ENCODE data around the gene PAX2.

PAX2 gene

GRCh38 chr10:100725869-100726426, 19.4 kb upstream of the PAX2 start:
- peaks cover 100% of the 10 kb centered on the region for H3K27me3 ChIP-seq (ENCODE audit: insufficient read depth, low read length)
- no peak overlapping the region for H3K9ac ChIP-seq (ENCODE audit: low read depth, low read length)
- no peak overlapping the region for H3K27ac ChIP-seq (ENCODE audit: low read depth, low read length)
- no peaks in the 10 kb centered on the region for H3K36me3 ChIP-seq (ENCODE audit: insufficient read depth, low read length)
- H3K9me3 ChIP-seq (ENCODE audit: insufficient read depth, low read depth, low read length) = no peaks in the 10 kb centered on the region
- WGBS = 70% methylated on average over 1 of the region's 2 CpGs
- peaks cover 4% of the 10 kb centered on the region for H3K4me1 ChIP-seq (ENCODE audit: insufficient read depth, low read length)
- H3K4me3 ChIP-seq (ENCODE audit: low read length) = no peak overlapping the region

- H3K27me3 ChIP-seq (ENCODE audit: insufficient read depth, low read length) = peaks cover 100% of the 10 kb centered on the region
- no peaks in the 10 kb centered on the region for H3K9me3 ChIP-seq (ENCODE audit: insufficient read depth, low read depth, low read length)
- H3K27ac ChIP-seq (ENCODE audit: low read depth, low read length) = no peak overlapping the region
- no peak overlapping the region for H3K9ac ChIP-seq (ENCODE audit: low read depth, low read length)
- H3K4me1 ChIP-seq (ENCODE audit: insufficient read depth, low read length) = peaks cover 18% of the 10 kb centered on the region
- H3K4me3 ChIP-seq (ENCODE audit: low read length) = no peak overlapping the region
- no peaks in the 10 kb centered on the region for H3K36me3 ChIP-seq (ENCODE audit: insufficient read depth, low read length)
Observed at GRCh38 chr10:100727808-100728207, 17.6 kb upstream of the PAX2 start.

- Histone ChIP-seq H3K9me3 (ENCODE audit: insufficient read depth, low read depth, low read length) (no peaks in the 10 kb centered on the region), H3K27me3 (ENCODE audit: insufficient read depth, low read length) (peaks cover 100% of the 10 kb centered on the region)
- WGBS = 3% methylated on average over 43 of the region's 44 CpGs
Observed at GRCh38 chr10:100728928-100729861, 16.2 kb upstream of the PAX2 start.

GRCh38 chr10:100729862-100730724, 15.3 kb upstream of the PAX2 start:
- peaks cover 100% of the 10 kb centered on the region for H3K27me3 ChIP-seq (ENCODE audit: insufficient read depth, low read length)
- no peak overlapping the region for H3K27ac ChIP-seq (ENCODE audit: low read depth, low read length)
- under 1% methylated on average over 68 of the region's 68 CpGs for WGBS
- peaks cover 18% of the 10 kb centered on the region for H3K4me1 ChIP-seq (ENCODE audit: insufficient read depth, low read length)
- H3K9me3 ChIP-seq (ENCODE audit: insufficient read depth, low read depth, low read length) = no peaks in the 10 kb centered on the region
- no peaks in the 10 kb centered on the region for H3K36me3 ChIP-seq (ENCODE audit: insufficient read depth, low read length)
- no peak overlapping the region for H3K9ac ChIP-seq (ENCODE audit: low read depth, low read length)
- no peak overlapping the region for H3K4me3 ChIP-seq (ENCODE audit: low read length)

More at GRCh38 chr10:100728928-100729861, 16.2 kb upstream of the PAX2 start:
- Histone ChIP-seq H3K4me1 (ENCODE audit: insufficient read depth, low read length) (peaks cover 18% of the 10 kb centered on the region), H3K27ac (ENCODE audit: low read depth, low read length) (no peak overlapping the region), H3K36me3 (ENCODE audit: insufficient read depth, low read length) (no peaks in the 10 kb centered on the region), H3K4me3 (ENCODE audit: low read length) (no peak overlapping the region), H3K9ac (ENCODE audit: low read depth, low read length) (no peak overlapping the region)

- Histone ChIP-seq H3K9me3 (ENCODE audit: insufficient read depth, low read depth, low read length) (no peaks in the 10 kb centered on the region), H3K27me3 (ENCODE audit: insufficient read depth, low read length) (peaks cover 100% of the 10 kb centered on the region), H3K36me3 (ENCODE audit: insufficient read depth, low read length) (no peaks in the 10 kb centered on the region), H3K4me1 (ENCODE audit: insufficient read depth, low read length) (peaks cover 18% of the 10 kb centered on the region), H3K9ac (ENCODE audit: low read depth, low read length) (no peak overlapping the region), H3K27ac (ENCODE audit: low read depth, low read length) (no peak overlapping the region), H3K4me3 (ENCODE audit: low read length) (no peak overlapping the region)
- 2% methylated on average over 49 of the region's 49 CpGs for WGBS
Observed at GRCh38 chr10:100730725-100731406, 14.5 kb upstream of the PAX2 start.

- peaks cover 100% of the 10 kb centered on the region for H3K27me3 ChIP-seq (ENCODE audit: insufficient read depth, low read length)
- no peak overlapping the region for H3K9ac ChIP-seq (ENCODE audit: low read depth, low read length)
- WGBS = 9% methylated on average over 20 of the region's 24 CpGs
Observed at GRCh38 chr10:100731407-100732240, 13.8 kb upstream of the PAX2 start.

GRCh38 chr10:100732241-100732596, 13.2 kb upstream of the PAX2 start:
- WGBS = 31% methylated on average over 2 of the region's 2 CpGs
- Histone ChIP-seq H3K9me3 (ENCODE audit: insufficient read depth, low read depth, low read length) (no peaks in the 10 kb centered on the region), H3K4me1 (ENCODE audit: insufficient read depth, low read length) (peaks cover 21% of the 10 kb centered on the region), H3K9ac (ENCODE audit: low read depth, low read length) (no peak overlapping the region), H3K4me3 (ENCODE audit: low read length) (no peak overlapping the region), H3K27me3 (ENCODE audit: insufficient read depth, low read length) (peaks cover 100% of the 10 kb centered on the region), H3K36me3 (ENCODE audit: insufficient read depth, low read length) (no peaks in the 10 kb centered on the region), H3K27ac (ENCODE audit: low read depth, low read length) (no peak overlapping the region)

More at GRCh38 chr10:100731407-100732240, 13.8 kb upstream of the PAX2 start:
- Histone ChIP-seq H3K9me3 (ENCODE audit: insufficient read depth, low read depth, low read length) (no peaks in the 10 kb centered on the region), H3K27ac (ENCODE audit: low read depth, low read length) (no peak overlapping the region), H3K4me1 (ENCODE audit: insufficient read depth, low read length) (peaks cover 18% of the 10 kb centered on the region), H3K4me3 (ENCODE audit: low read length) (no peak overlapping the region), H3K36me3 (ENCODE audit: insufficient read depth, low read length) (no peaks in the 10 kb centered on the region)

GRCh38 chr10:100733329-100733728, 12.1 kb upstream of the PAX2 start:
- WGBS = 45% methylated on average over 6 of the region's 6 CpGs
- Histone ChIP-seq H3K4me3 (ENCODE audit: low read length) (no peak overlapping the region), H3K4me1 (ENCODE audit: insufficient read depth, low read length) (peaks cover 21% of the 10 kb centered on the region), H3K9me3 (ENCODE audit: insufficient read depth, low read depth, low read length) (no peaks in the 10 kb centered on the region), H3K9ac (ENCODE audit: low read depth, low read length) (no peak overlapping the region), H3K27ac (ENCODE audit: low read depth, low read length) (no peak overlapping the region), H3K27me3 (ENCODE audit: insufficient read depth, low read length) (peaks cover 100% of the 10 kb centered on the region), H3K36me3 (ENCODE audit: insufficient read depth, low read length) (no peaks in the 10 kb centered on the region)

GRCh38 chr10:100734295-100735086, 10.9 kb upstream of the PAX2 start:
- H3K9me3 ChIP-seq (ENCODE audit: insufficient read depth, low read depth, low read length) = no peaks in the 10 kb centered on the region
- H3K36me3 ChIP-seq (ENCODE audit: insufficient read depth, low read length) = no peaks in the 10 kb centered on the region
- no peak overlapping the region for H3K27ac ChIP-seq (ENCODE audit: low read depth, low read length)
- peaks cover 24% of the 10 kb centered on the region for H3K4me1 ChIP-seq (ENCODE audit: insufficient read depth, low read length)
- H3K27me3 ChIP-seq (ENCODE audit: insufficient read depth, low read length) = peaks cover 100% of the 10 kb centered on the region
- 14% methylated on average over 4 of the region's 7 CpGs for WGBS
- H3K4me3 ChIP-seq (ENCODE audit: low read length) = no peak overlapping the region
- H3K9ac ChIP-seq (ENCODE audit: low read depth, low read length) = no peak overlapping the region

- Histone ChIP-seq H3K4me1 (ENCODE audit: insufficient read depth, low read length) (peaks cover 27% of the 10 kb centered on the region), H3K9ac (ENCODE audit: low read depth, low read length) (no peak overlapping the region), H3K36me3 (ENCODE audit: insufficient read depth, low read length) (no peaks in the 10 kb centered on the region), H3K9me3 (ENCODE audit: insufficient read depth, low read depth, low read length) (no peaks in the 10 kb centered on the region), H3K27me3 (ENCODE audit: insufficient read depth, low read length) (peaks cover 100% of the 10 kb centered on the region), H3K27ac (ENCODE audit: low read depth, low read length) (no peak overlapping the region), H3K4me3 (ENCODE audit: low read length) (no peak overlapping the region)
- WGBS = 5% methylated on average over 7 of the region's 7 CpGs
Observed at GRCh38 chr10:100735087-100735336, 10.4 kb upstream of the PAX2 start.
